Measurements from ENCODE around the gene PHAF1. TPM values are rescaled to one million over a fixed set of nuclear protein-coding genes. Genes with fewer than 3 reads are reported as not detected.

The PHAF1 gene
- total RNA-seq, 1 experiment from 2014 or later, result 18.8 TPM

- in situ Hi-C loops (cut with HindIII; ENCODE audit: low pct_unique_long_range_greater_than_20kb, low sequenced_read_pairs), result no loop called here
Measured at GRCh38 chr16:67197704-67198103, 88.0 kb downstream of the PHAF1 start.

More at GRCh38 chr16:67197704-67198103, 88.0 kb downstream of the PHAF1 start:
- no peak for DNase-seq (ENCODE audit: low read depth, low spot score)

Other genes starting within 250 kb of the PHAF1 start
- gene PDP2, start 229.4 kb upstream of the PHAF1 start, total RNA-seq (2014; rRNA removed; shearing (Covaris generic)), result 7.8 and 11.0 TPM in 2 replicates
- gene CDH16, start 191.1 kb upstream of the PHAF1 start, total RNA-seq (2014; rRNA removed; shearing (Covaris generic)), result not detected in 2 replicates
- gene RRAD, start 184.4 kb upstream of the PHAF1 start, total RNA-seq (2014; rRNA removed; shearing (Covaris generic)), result not detected in 2 replicates
- 134 and 148 TPM in 2 replicates for gene CIAO2B, start 175.5 kb upstream of the PHAF1 start, total RNA-seq (2014; rRNA removed; shearing (Covaris generic))
- gene CES2, start 174.4 kb upstream of the PHAF1 start, total RNA-seq (2014; rRNA removed; shearing (Covaris generic)), result 14.8 and 19.4 TPM in 2 replicates
- 0.29 and 1.5 TPM in 2 replicates for gene CES3, start 148.7 kb upstream of the PHAF1 start, total RNA-seq (2014; rRNA removed; shearing (Covaris generic))
- gene CES4A, start 121.4 kb upstream of the PHAF1 start, total RNA-seq (2014; rRNA removed; shearing (Covaris generic)), result not detected in 2 replicates
- 51.5 and 58.6 TPM in 2 replicates for gene CBFB, start 80.8 kb upstream of the PHAF1 start, total RNA-seq (2014; rRNA removed; shearing (Covaris generic))
- gene B3GNT9, start 41.1 kb downstream of the PHAF1 start, total RNA-seq (2014; rRNA removed; shearing (Covaris generic)), result 0.92 and 2.0 TPM in 2 replicates
- gene TRADD, start 50.0 kb downstream of the PHAF1 start, total RNA-seq (2014; rRNA removed; shearing (Covaris generic)), result 18.3 and 21.1 TPM in 2 replicates
- 5.1 and 6.4 TPM in 2 replicates for gene FBXL8, start 50.0 kb downstream of the PHAF1 start, total RNA-seq (2014; rRNA removed; shearing (Covaris generic))
- gene HSF4, start 54.8 kb downstream of the PHAF1 start, total RNA-seq (2014; rRNA removed; shearing (Covaris generic)), result 28.7 and 40.9 TPM in 2 replicates
- gene NOL3, start 60.6 kb downstream of the PHAF1 start, total RNA-seq (2014; rRNA removed; shearing (Covaris generic)), result 7.8 and 13.2 TPM in 2 replicates
- gene MATCAP1, start 74.0 kb downstream of the PHAF1 start, total RNA-seq (2014; rRNA removed; shearing (Covaris generic)), result 3.9 and 4.4 TPM in 2 replicates
- gene EXOC3L1, start 80.2 kb downstream of the PHAF1 start, total RNA-seq (2014; rRNA removed; shearing (Covaris generic)), result not detected in 2 replicates
- gene E2F4, start 82.2 kb downstream of the PHAF1 start, total RNA-seq (2014; rRNA removed; shearing (Covaris generic)), result 50.8 and 73.6 TPM in 2 replicates
- 0.61 and 0.90 TPM in 2 replicates for gene ELMO3, start 89.2 kb downstream of the PHAF1 start, total RNA-seq (2014; rRNA removed; shearing (Covaris generic))
- 60.7 and 75.5 TPM in 2 replicates for gene TMEM208, start 117.2 kb downstream of the PHAF1 start, total RNA-seq (2014; rRNA removed; shearing (Covaris generic))
- 10.5 and 11.3 TPM in 2 replicates for gene FHOD1, start 137.5 kb downstream of the PHAF1 start, total RNA-seq (2014; rRNA removed; shearing (Covaris generic))
- 0.21 and 0.37 TPM in 2 replicates for gene SLC9A5, start 139.0 kb downstream of the PHAF1 start, total RNA-seq (2014; rRNA removed; shearing (Covaris generic))
- 10.5 and 12.9 TPM in 2 replicates for gene PLEKHG4, start 169.6 kb downstream of the PHAF1 start, total RNA-seq (2014; rRNA removed; shearing (Covaris generic))
- 0.19 TPM in 1 of 2 replicates, not detected in the other for gene KCTD19, start 216.8 kb downstream of the PHAF1 start, total RNA-seq (2014; rRNA removed; shearing (Covaris generic))
- 0.64 and 1.1 TPM in 2 replicates for gene LRRC36, start 216.9 kb downstream of the PHAF1 start, total RNA-seq (2014; rRNA removed; shearing (Covaris generic))